A204.1 (cell line): ENCODE data around the gene ASPHD2.

Experiments
- FAIRE-seq: peaks from 2 replicates; lab custom pipeline; 2012; peaks lifted over from hg19 to GRCh38; lab: Jason Lieb, UNC

Gene ASPHD2

DNA sequence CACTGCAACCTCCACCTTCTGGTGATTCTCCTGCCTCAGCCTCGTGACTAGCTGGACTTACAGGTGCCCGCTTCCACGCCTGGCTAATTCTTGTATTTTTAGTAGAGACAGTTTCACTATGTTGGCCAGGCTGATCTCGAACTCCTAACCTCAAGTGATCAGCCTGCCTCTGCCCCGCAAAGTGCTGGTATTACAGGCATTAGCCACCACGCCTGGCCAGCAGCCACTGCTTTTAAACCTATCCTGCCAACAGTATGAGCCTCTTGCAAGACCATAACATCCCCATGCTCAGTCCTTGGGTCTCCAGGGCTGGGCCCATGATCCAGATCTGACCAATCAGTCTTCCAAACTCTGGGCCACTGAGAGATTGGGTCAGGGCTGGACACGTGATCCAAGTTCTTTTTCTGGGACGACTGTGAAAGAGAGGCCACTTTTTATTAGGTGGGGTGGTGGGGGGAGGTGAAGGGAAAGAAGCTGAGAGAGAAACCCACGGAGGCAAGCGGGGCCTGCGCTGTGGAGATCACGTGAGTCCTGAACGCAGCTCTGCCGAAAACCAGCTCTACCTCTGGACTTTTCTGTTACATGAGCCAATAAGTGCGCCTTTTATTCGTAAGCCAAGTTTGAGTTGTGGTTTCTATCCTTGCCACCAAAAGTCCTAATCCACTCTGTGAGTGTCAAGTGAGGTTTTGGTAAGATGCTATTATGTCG lies 17.9 kb downstream of the ASPHD2 start:
- FAIRE-seq, result no peak

DNA sequence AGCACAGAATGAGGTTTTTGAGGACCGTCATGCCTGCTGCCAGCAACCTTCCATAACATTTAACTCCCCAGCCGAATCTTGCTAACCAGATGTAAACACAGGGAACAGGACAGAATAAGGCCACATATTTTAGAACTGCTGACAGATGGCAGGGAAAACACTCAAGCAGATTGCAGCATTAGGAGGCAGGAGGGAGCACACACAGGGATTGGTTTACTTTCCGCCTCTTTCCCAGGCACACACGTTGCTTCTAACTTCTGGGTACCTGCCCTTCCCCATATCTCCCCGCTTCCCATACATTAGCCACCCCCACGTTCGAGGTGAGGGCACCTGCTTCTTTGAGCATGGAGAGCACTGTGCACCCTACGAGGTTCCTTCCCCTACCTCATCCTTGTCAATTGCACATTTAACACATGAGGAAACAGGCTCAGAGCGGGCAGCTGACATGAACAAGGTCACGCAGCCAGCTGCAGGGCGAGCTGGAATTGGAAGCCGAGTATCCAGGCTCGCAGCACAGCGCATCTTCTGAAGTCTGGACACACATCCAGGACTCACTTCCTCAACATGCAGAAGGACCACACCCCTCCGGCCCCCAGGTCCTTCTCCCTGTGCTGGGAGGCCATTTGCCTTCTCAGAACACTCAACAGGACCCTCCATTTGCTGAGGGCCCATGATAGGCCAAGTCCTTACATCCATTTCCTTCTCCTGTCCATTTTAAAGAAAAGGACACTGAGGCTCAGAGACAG lies 18.7 kb downstream of the ASPHD2 start:
- FAIRE-seq, result no peak

DNA sequence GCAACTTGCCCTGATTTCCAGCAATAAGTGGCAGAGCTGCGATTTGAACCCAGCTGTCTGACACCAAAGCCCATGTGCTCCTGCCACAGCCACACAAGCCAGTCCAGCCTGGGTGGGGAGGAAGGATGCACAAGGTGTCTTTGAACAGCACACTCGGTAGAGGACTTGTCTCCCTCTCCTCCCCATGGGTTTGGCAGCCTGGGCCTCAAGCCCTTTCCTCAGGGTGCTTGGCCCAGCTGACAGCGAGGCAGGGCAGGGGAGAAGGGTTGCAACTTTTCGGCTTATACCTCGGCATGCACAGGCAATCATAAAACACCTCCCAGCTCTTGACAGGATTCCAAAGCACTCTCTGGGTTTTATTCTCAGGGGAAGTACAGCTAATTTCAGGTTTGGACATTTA lies 19.3 kb downstream of the ASPHD2 start:
- FAIRE-seq, result no peak

GRCh38 chr22:26448941-26449340 lies 19.9 kb downstream of the ASPHD2 start:
- no peak for FAIRE-seq

- no peak for FAIRE-seq
Observed at GRCh38 chr22:26450453-26451185, 21.6 kb downstream of the ASPHD2 start.

- FAIRE-seq, result no peak
Observed at GRCh38 chr22:26452236-26453016, 23.4 kb downstream of the ASPHD2 start.

- FAIRE-seq, result no peak
Observed at GRCh38 chr22:26453216-26453615, 24.2 kb downstream of the ASPHD2 start.

GRCh38 chr22:26453812-26454500 lies 24.9 kb downstream of the ASPHD2 start:
- FAIRE-seq, result no peak

- no peak for FAIRE-seq
Observed at GRCh38 chr22:26457661-26458272, 28.7 kb downstream of the ASPHD2 start.

- FAIRE-seq, result no peak
Observed at GRCh38 chr22:26460202-26460601, 31.1 kb downstream of the ASPHD2 start.

- no peak for FAIRE-seq
Observed at GRCh38 chr22:26461188-26461810, 32.2 kb downstream of the ASPHD2 start.

DNA sequence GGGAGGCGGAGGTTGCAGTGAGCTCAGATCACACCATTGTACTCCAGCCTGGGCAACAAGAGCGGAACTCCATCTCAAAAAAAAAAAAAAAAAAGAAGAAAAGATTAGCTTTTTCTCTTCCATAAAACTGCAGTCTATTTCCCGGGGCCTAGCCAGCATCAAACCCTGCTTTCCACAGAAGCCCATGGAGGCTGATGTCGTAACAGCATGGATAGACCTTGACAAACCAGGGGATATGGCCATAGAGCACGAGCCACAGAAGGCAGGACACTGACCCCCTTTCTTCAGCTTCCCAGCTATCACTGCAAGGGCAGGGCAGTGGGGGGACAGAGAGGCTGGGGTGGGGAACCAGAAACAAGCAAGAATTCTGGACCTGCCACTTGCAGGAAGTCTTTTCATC lies 33.0 kb downstream of the ASPHD2 start:
- FAIRE-seq, result no peak

GRCh38 chr22:26462641-26463040 lies 33.6 kb downstream of the ASPHD2 start:
- no peak for FAIRE-seq

DNA sequence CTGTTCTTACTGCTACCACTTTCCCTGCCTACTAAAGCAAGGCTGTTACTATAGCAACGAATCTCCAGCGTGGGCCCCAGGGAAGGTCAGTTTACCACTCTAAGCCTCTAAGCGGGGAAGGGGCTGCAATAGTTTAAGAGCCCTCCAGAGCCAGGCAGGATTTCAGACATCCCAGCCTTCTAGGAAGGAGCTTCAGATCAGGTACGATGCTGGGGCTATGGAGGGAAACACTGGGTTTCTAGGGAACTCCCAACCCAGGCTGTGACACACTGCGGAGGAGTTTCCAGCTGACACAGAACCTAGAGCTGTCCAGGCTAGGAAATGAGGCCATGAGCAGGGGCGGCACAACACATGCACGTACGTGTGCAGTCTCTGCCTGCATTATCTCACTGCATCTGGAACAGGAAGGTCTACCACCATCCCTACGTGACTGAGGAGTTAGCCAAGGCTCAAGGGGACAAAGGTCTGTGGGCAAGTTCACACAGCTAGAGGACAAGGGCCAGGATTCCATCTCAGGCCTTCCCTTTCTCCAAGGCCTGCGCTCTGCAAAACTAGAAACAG lies 34.1 kb downstream of the ASPHD2 start:
- no peak for FAIRE-seq

DNA sequence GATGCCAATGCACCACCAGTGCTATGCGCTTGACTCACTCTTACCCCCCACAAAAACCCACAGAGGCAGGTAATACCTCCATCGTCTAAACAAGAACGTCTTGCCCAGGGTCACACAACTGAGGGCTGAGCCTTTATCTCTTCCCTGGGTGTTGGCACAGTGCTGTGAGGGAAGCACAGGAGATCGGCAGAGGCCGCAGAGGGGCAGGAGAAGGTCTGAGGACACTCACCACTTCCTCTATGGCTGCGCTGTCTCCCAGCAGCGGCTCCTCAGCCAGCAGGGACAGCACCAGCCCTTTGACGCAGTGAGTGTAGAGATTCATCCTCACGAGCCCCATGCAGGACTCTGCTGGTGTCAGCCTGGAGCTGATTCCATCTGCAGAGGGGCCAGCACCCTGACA lies 34.6 kb downstream of the ASPHD2 start:
- FAIRE-seq, result no peak

GRCh38 chr22:26464312-26464711 lies 35.3 kb downstream of the ASPHD2 start:
- FAIRE-seq, result no peak

DNA sequence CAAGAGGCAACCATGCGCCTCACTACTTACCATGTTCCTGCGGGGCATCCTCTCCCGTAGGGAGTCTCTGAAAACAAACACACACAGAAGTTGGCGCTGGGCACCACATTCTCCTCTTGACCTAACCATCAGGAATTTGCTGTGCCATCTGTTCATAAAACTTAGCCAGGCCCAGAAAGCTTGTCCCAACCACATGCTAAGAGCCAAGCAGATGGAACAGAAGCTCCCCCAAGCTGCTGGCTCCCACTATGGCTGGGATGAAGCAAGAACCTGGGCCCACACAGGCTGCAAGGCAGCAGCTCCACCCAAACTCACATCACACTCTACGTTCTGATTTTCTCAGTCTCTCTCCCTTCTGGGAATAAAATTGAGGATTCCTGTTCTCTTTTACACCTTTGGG lies 37.1 kb downstream of the ASPHD2 start:
- no peak for FAIRE-seq

GRCh38 chr22:26470807-26471206 lies 41.7 kb downstream of the ASPHD2 start:
- FAIRE-seq, result no peak

GRCh38 chr22:26471522-26471921 lies 42.5 kb downstream of the ASPHD2 start:
- FAIRE-seq, result no peak

- no peak for FAIRE-seq
Observed at GRCh38 chr22:26474682-26475081, 45.6 kb downstream of the ASPHD2 start.
